A549 (cell line): ENCODE results near the gene CSN3.

Source experiments
- CHD2 ChIP-seq: fragments of 150-350 bp; IDR thresholded peaks from 2 replicates; pipeline ENCODE4 v1.6.1; 2014; ENCODE audit warnings: low read length; ENCODE audit not compliant: partially characterized antibody
- CTCF ChIP-seq: fragments of >200 bp; sonication (Bioruptor Twin); formaldehyde crosslinking; IDR thresholded peaks from 3 replicates; pipeline ENCODE4 v1.5.1; 2016
- ELK1 ChIP-seq: fragments of 150-350 bp; IDR thresholded peaks from 2 replicates; pipeline ENCODE4 v1.6.1; 2014; ENCODE audit warnings: low read depth, mild to moderate bottlenecking, low read length
- EP300 ChIP-seq, 2 experiments: fragments of >200 bp; sonication (Bioruptor Twin); formaldehyde crosslinking; IDR thresholded peaks; 2 replicates in 1 of 2; 3 replicates in 1 of 2; pipeline ENCODE4 v1.6.1; 2016 to 2017
- GATA3 ChIP-seq: IDR thresholded peaks from 2 replicates; pipeline ENCODE4 v1.6.1; 2012; ENCODE audit warnings: borderline replicate concordance
- HDAC2 ChIP-seq: fragments of 200-600 bp; sonication (generic); IDR thresholded peaks from 2 replicates; pipeline ENCODE4 v1.6.1; 2016
- HOXA7 ChIP-seq: fragments of 250-450 bp; sonication (Bioruptor Pico); IDR thresholded peaks from 2 replicates; pipeline ENCODE4 v1.5.0; 2020; ENCODE audit warnings: mild to moderate bottlenecking, moderate library complexity
- JUN ChIP-seq, 2 experiments: fragments of >200 bp; sonication (Bioruptor Twin); formaldehyde crosslinking; IDR thresholded peaks; 2 replicates in 1 of 2; 3 replicates in 1 of 2; pipeline ENCODE4 v1.6.1; 2016 to 2017
- JUNB ChIP-seq: fragments of >200 bp; sonication (Bioruptor Twin); formaldehyde crosslinking; IDR thresholded peaks from 2 replicates; pipeline ENCODE4 v1.6.1; 2016
- MAZ ChIP-seq: fragments of 150-350 bp; IDR thresholded peaks from 2 replicates; pipeline ENCODE4 v1.6.1; 2014; ENCODE audit warnings: antibody characterized with exemption, low read depth, low read length, borderline replicate concordance
- POLR2A ChIP-seq: IDR thresholded peaks from 2 replicates; pipeline ENCODE4 v1.6.1; 2012; ENCODE audit warnings: mild to moderate bottlenecking, low read length
- TF ChIP-seq, protein P1 (sequence below): IDR thresholded peaks from 2 replicates; pipeline ENCODE4 v1.6.1; 2012
- TF ChIP-seq, protein P2 (sequence below): IDR thresholded peaks from 2 replicates; pipeline ENCODE4 v1.6.1; 2012

DNA sequence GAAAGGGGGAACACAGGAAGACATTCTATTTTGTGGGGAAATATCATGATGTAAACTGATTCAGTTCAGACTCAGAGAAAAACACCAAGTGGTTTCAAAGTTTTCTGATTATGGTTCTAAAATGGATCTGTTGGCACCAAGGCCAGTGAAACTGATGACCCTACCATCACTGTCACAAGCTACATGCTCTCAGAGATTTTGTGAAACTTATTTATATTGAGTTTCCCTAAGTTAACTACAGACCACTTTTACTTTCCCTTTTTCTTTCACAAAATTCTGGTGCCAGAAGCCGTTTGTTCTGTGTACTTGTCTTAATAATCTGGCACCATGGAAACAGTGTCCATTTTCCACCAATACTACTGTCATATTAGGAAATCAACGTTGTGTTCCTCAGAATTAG, 48.9 kb downstream of the CSN3 start:
- TF ChIP-seq MAZ (no peak), CHD2 (no peak), CTCF (no peak), ELK1 (no peak), EP300 (IDR thresholded peaks at IDR 0.05) (no peak), POLR2A (no peak), GATA3 (no peak), JUNB (no peak), HOXA7 (no peak), JUN (IDR thresholded peaks at IDR 0.05) (no peak), HDAC2 (no peak)
- TF ChIP-seq, protein P1, sequence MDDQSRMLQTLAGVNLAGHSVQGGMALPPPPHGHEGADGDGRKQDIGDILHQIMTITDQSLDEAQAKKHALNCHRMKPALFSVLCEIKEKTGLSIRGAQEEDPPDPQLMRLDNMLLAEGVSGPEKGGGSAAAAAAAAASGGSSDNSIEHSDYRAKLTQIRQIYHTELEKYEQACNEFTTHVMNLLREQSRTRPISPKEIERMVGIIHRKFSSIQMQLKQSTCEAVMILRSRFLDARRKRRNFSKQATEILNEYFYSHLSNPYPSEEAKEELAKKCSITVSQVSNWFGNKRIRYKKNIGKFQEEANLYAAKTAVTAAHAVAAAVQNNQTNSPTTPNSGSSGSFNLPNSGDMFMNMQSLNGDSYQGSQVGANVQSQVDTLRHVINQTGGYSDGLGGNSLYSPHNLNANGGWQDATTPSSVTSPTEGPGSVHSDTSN: no peak
- TF ChIP-seq, protein P2, sequence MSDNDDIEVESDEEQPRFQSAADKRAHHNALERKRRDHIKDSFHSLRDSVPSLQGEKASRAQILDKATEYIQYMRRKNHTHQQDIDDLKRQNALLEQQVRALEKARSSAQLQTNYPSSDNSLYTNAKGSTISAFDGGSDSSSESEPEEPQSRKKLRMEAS: no peak
